GM23338 (cell line): ENCODE data around the gene RSPRY1. TPM values are rescaled to one million over a fixed set of nuclear protein-coding genes. Genes with fewer than 3 reads are reported as not detected.

Experiments used
- ATAC-seq: fragments of 200-7000 bp; cut with Tn5 transposase; 3 replicates; pipeline ENCODE4 v1.9.1; 2020
- DNase-seq: peaks from one replicate; pipeline ENCODE4 v3.0.0-alpha.2; 2015; ENCODE audit warnings: low spot score
- H2AFZ ChIP-seq: fragments of 200-600 bp; sonication (generic); 2 replicates; pipeline ENCODE4 v1.8.0; 2016; ENCODE audit warnings: antibody characterized with exemption, mild to moderate bottlenecking, moderate library complexity
- H3F3A ChIP-seq: fragments of 200-600 bp; sonication (generic); replicated peaks from 2 replicates; pipeline ENCODE4 v1.8.0; 2017; ENCODE audit warnings: antibody characterized with exemption, mixed run types, low read depth
- H3K27ac ChIP-seq: fragments of 200-600 bp; sonication (generic); 2 replicates; pipeline ENCODE4 v1.6.1; 2016; ENCODE audit warnings: low read depth
- H3K27me3 ChIP-seq: fragments of 200-600 bp; sonication (generic); 2 replicates; pipeline ENCODE4 v1.8.0; 2016; ENCODE audit warnings: mild to moderate bottlenecking, mixed run types, moderate library complexity; ENCODE audit not compliant: insufficient read depth
- H3K36me3 ChIP-seq: fragments of 200-600 bp; sonication (generic); 2 replicates; pipeline ENCODE4 v1.8.0; 2016; ENCODE audit warnings: mild to moderate bottlenecking; ENCODE audit not compliant: insufficient read depth
- H3K4me1 ChIP-seq: fragments of 200-600 bp; sonication (generic); 2 replicates; pipeline ENCODE4 v1.8.0; 2016; ENCODE audit warnings: mild to moderate bottlenecking, moderate library complexity; ENCODE audit not compliant: insufficient read depth
- H3K4me2 ChIP-seq: fragments of 200-600 bp; sonication (generic); 2 replicates; pipeline ENCODE4 v1.7.1; 2017; ENCODE audit warnings: mixed run types
- H3K4me3 ChIP-seq: fragments of 200-600 bp; sonication (generic); 2 replicates; pipeline ENCODE4 v1.6.1; 2016; ENCODE audit warnings: mixed run types
- H3K79me2 ChIP-seq: fragments of 200-600 bp; sonication (generic); replicated peaks from 2 replicates; pipeline ENCODE4 v1.8.0; 2017; ENCODE audit warnings: mild to moderate bottlenecking; ENCODE audit not compliant: insufficient read depth
- H3K9me2 ChIP-seq: fragments of 200-600 bp; sonication (generic); 2 replicates; pipeline ENCODE4 v1.8.0; 2017; ENCODE audit not compliant: insufficient read depth
- H4K20me1 ChIP-seq: fragments of 200-600 bp; sonication (generic); replicated peaks from 2 replicates; pipeline ENCODE4 v1.8.0; 2017; ENCODE audit warnings: mild to moderate bottlenecking; ENCODE audit not compliant: insufficient read depth
- H3K27ac Mint-ChIP-seq: 2 replicates; pipeline ENCODE4 v1.8.0; 2020; ENCODE audit warnings: inconsistent platforms, mild to moderate bottlenecking, moderate library complexity, mixed read lengths
- H3K27me3 Mint-ChIP-seq: 3 replicates; pipeline ENCODE4 v1.8.0; 2022; ENCODE audit warnings: low read depth, mild to moderate bottlenecking, moderate library complexity, mixed read lengths, inconsistent platforms; ENCODE audit not compliant: insufficient read depth, poor library complexity
- H3K36me3 Mint-ChIP-seq: 3 replicates; pipeline ENCODE4 v1.8.0; 2021; ENCODE audit warnings: low read depth, mild to moderate bottlenecking, inconsistent platforms, moderate library complexity, mixed read lengths
- H3K4me1 Mint-ChIP-seq: 3 replicates; pipeline ENCODE4 v1.8.0; 2020; ENCODE audit warnings: mild to moderate bottlenecking, inconsistent platforms, mixed read lengths
- H3K4me3 Mint-ChIP-seq: 3 replicates; pipeline ENCODE4 v1.8.0; 2021; ENCODE audit warnings: moderate library complexity, mild to moderate bottlenecking, inconsistent platforms, mixed read lengths
- H3K9me3 Mint-ChIP-seq: 3 replicates; pipeline ENCODE4 v1.8.0; 2020; ENCODE audit warnings: moderate library complexity, mild to moderate bottlenecking, inconsistent platforms, mixed read lengths
- CREB1 ChIP-seq: fragments of 250-450 bp; sonication (Bioruptor Pico); IDR thresholded peaks from 2 replicates; pipeline ENCODE4 v1.5.0; 2020; ENCODE audit warnings: low read depth, mild to moderate bottlenecking, moderate library complexity
- EZH2 ChIP-seq: fragments of 200-600 bp; sonication (generic); IDR thresholded peaks from one replicate; pipeline ENCODE4 v1.8.0; 2017; ENCODE audit warnings: antibody characterized with exemption, mild to moderate bottlenecking, low read depth; ENCODE audit not compliant: unreplicated experiment
- EZH2phosphoT487 ChIP-seq: fragments of 200-600 bp; sonication (generic); IDR thresholded peaks from one replicate; pipeline ENCODE4 v1.8.1; 2018; ENCODE audit warnings: antibody characterized with exemption; ENCODE audit not compliant: unreplicated experiment
- JUNB ChIP-seq: IDR thresholded peaks from one replicate; pipeline ENCODE4 v1.6.1; 2016; ENCODE audit warnings: antibody characterized with exemption; ENCODE audit not compliant: unreplicated experiment
- NANOG ChIP-seq: IDR thresholded peaks from 2 replicates; pipeline ENCODE4 v1.6.1; 2016; ENCODE audit warnings: antibody characterized with exemption, borderline replicate concordance
- POLR2AphosphoS5 ChIP-seq: IDR thresholded peaks from 2 replicates; pipeline ENCODE4 v1.6.1; 2016; ENCODE audit warnings: antibody characterized with exemption, low read depth
- STAT1 ChIP-seq: IDR thresholded peaks from one replicate; pipeline ENCODE4 v1.6.1; 2016; ENCODE audit warnings: antibody characterized with exemption; ENCODE audit not compliant: unreplicated experiment
- ZNF114 ChIP-seq: fragments of 250-450 bp; sonication (Bioruptor Pico); IDR thresholded peaks from 2 replicates; pipeline ENCODE4 v1.5.0; 2020; ENCODE audit warnings: mild to moderate bottlenecking, moderate library complexity
- ZNF331 ChIP-seq: fragments of 250-450 bp; sonication (Bioruptor Pico); IDR thresholded peaks from 2 replicates; pipeline ENCODE4 v1.5.0; 2020; ENCODE audit warnings: low read depth, mild to moderate bottlenecking, moderate library complexity
- polyA plus RNA-seq: library from polyadenylated mRNA; unstranded; fragments of >200 nt; fragmentation: Nextera tagmentation; extraction: Ambion mirVana; gene quantifications from 2 replicates; pipeline ENCODE4 v1.2.1, GENCODE V29; 2016
- total RNA-seq: library from RNA; depleted of rRNA; stranded (reverse); fragments of >200 nt; shearing (Covaris generic); gene quantifications from 2 replicates; pipeline ENCODE4 v1.2.3, GENCODE V29; 2014
- TF ChIP-seq, protein P1 (sequence below): IDR thresholded peaks from 2 replicates; pipeline ENCODE4 v1.6.1; 2016; ENCODE audit warnings: antibody characterized with exemption
- TF ChIP-seq, protein P2 (sequence below): fragments of 250-450 bp; sonication (Bioruptor Pico); IDR thresholded peaks from 2 replicates; pipeline ENCODE4 v1.5.0; 2020; ENCODE audit warnings: mild to moderate bottlenecking, moderate library complexity
- TF ChIP-seq, protein P3 (sequence below): IDR thresholded peaks from one replicate; pipeline ENCODE4 v1.6.1; 2018; ENCODE audit warnings: antibody characterized with exemption; ENCODE audit not compliant: unreplicated experiment
- TF ChIP-seq, protein P4 (sequence below), 2 experiments: fragments of 200-600 bp in 1 of 2; sonication (generic) in 1 of 2; conservative IDR thresholded peaks; 2 replicates each; pipeline versions ENCODE4 v1.5.1 to v1.6.1; 2016 to 2017; ENCODE audit warnings: antibody characterized with exemption in 2 of 2, low read depth in 2 of 2, mild to moderate bottlenecking in 2 of 2, moderate library complexity in 1 of 2

RSPRY1 gene
- total and polyA plus RNA-seq, 2 experiments from 2014 or later = 25.8 to 35.9 TPM

DNA sequence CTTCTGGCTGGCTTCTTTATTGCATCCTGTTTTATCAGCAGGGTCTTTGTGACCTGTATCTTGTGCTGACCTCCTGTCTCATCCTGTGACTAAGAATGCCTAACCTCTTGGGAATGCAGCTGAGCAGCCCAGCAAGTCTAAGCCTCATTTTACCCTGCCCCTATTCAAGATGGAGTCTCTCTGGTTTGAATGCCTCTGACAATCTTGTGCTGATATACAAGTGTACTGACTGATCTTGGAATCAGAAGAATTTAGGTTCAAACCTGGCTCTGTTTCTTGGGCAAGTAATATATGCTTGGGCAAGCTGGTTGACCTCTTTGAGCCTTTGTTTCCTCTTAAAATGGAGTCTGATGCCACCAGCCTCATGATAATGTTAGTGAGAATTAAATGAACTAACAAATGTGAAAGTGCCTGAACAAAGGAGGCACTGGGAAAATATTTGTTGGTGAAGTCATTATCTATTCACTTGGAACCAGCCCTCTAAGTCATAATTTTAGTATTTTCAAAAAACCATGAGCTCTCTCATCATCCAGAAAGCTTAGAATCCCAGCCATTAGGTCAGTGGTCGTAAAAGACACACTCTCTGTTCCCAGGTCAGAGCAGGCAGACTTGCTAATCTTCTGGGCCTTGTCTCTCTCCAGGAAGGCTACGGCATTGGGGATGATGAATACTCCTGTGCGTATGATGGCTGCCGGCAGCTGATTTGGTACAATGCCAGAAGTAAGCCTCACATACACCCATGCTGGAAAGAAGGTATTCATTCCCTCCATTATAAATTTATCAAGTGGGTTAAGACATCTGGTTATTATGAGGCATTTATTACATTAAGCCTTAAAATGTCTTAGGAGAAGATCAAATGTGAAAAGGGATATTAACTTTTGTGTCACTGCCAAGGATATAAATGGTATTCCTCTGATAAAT lies 40.8 kb downstream of the RSPRY1 start:
- H3K36me3 Mint-ChIP-seq = peaks cover 49% of the 10 kb centered on the region
- H3K4me1 Mint-ChIP-seq = no peaks in the 10 kb centered on the region
- Histone ChIP-seq H3F3A (no peaks in the 10 kb centered on the region), H3K79me2 (no peaks in the 10 kb centered on the region), H4K20me1 (0 out of 2 replicates have a peak, but pooled peaks cover 6% of the 10 kb centered on the region), H3K9me2 (no peaks in the 10 kb centered on the region), H2AFZ (no peak overlapping the region), H3K4me3 (no peak overlapping the region), H3K4me1 (no peaks in the 10 kb centered on the region), H3K36me3 (peaks cover 22% of the 10 kb centered on the region), H3K4me2 (no peak overlapping the region), H3K27ac (no peak overlapping the region), H3K27me3 (no peaks in the 10 kb centered on the region)
- H3K27ac Mint-ChIP-seq = no peak overlapping the region
- TF ChIP-seq, protein P1, sequence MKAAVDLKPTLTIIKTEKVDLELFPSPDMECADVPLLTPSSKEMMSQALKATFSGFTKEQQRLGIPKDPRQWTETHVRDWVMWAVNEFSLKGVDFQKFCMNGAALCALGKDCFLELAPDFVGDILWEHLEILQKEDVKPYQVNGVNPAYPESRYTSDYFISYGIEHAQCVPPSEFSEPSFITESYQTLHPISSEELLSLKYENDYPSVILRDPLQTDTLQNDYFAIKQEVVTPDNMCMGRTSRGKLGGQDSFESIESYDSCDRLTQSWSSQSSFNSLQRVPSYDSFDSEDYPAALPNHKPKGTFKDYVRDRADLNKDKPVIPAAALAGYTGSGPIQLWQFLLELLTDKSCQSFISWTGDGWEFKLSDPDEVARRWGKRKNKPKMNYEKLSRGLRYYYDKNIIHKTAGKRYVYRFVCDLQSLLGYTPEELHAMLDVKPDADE = no peak
- TF ChIP-seq NANOG (no peak), ZNF114 (CRISPR knock-in tag) (no peak), EZH2phosphoT487 (no peak), EZH2 (no peak), STAT1 (no peak), CREB1 (CRISPR knock-in tag) (no peak), ZNF331 (CRISPR knock-in tag) (no peak), POLR2AphosphoS5 (no peak), JUNB (no peak)
- TF ChIP-seq, protein P2, sequence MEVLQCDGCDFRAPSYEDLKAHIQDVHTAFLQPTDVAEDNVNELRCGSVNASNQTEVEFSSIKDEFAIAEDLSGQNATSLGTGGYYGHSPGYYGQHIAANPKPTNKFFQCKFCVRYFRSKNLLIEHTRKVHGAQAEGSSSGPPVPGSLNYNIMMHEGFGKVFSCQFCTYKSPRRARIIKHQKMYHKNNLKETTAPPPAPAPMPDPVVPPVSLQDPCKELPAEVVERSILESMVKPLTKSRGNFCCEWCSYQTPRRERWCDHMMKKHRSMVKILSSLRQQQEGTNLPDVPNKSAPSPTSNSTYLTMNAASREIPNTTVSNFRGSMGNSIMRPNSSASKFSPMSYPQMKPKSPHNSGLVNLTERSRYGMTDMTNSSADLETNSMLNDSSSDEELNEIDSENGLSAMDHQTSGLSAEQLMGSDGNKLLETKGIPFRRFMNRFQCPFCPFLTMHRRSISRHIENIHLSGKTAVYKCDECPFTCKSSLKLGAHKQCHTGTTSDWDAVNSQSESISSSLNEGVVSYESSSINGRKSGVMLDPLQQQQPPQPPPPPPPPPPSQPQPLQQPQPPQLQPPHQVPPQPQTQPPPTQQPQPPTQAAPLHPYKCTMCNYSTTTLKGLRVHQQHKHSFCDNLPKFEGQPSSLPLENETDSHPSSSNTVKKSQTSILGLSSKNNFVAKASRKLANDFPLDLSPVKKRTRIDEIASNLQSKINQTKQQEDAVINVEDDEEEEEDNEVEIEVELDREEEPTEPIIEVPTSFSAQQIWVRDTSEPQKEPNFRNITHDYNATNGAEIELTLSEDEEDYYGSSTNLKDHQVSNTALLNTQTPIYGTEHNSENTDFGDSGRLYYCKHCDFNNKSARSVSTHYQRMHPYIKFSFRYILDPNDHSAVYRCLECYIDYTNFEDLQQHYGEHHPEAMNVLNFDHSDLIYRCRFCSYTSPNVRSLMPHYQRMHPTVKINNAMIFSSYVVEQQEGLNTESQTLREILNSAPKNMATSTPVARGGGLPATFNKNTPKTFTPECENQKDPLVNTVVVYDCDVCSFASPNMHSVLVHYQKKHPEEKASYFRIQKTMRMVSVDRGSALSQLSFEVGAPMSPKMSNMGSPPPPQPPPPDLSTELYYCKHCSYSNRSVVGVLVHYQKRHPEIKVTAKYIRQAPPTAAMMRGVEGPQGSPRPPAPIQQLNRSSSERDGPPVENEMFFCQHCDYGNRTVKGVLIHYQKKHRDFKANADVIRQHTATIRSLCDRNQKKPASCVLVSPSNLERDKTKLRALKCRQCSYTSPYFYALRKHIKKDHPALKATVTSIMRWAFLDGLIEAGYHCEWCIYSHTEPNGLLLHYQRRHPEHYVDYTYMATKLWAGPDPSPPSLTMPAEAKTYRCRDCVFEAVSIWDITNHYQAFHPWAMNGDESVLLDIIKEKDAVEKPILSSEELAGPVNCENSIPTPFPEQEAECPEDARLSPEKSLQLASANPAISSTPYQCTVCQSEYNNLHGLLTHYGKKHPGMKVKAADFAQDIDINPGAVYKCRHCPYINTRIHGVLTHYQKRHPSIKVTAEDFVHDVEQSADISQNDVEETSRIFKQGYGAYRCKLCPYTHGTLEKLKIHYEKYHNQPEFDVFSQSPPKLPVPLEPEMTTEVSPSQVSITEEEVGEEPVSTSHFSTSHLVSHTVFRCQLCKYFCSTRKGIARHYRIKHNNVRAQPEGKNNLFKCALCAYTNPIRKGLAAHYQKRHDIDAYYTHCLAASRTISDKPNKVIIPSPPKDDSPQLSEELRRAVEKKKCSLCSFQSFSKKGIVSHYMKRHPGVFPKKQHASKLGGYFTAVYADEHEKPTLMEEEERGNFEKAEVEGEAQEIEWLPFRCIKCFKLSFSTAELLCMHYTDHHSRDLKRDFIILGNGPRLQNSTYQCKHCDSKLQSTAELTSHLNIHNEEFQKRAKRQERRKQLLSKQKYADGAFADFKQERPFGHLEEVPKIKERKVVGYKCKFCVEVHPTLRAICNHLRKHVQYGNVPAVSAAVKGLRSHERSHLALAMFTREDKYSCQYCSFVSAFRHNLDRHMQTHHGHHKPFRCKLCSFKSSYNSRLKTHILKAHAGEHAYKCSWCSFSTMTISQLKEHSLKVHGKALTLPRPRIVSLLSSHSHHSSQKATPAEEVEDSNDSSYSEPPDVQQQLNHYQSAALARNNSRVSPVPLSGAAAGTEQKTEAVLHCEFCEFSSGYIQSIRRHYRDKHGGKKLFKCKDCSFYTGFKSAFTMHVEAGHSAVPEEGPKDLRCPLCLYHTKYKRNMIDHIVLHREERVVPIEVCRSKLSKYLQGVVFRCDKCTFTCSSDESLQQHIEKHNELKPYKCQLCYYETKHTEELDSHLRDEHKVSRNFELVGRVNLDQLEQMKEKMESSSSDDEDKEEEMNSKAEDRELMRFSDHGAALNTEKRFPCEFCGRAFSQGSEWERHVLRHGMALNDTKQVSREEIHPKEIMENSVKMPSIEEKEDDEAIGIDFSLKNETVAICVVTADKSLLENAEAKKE (CRISPR knock-in tag) = no peak
- TF ChIP-seq, protein P3, sequence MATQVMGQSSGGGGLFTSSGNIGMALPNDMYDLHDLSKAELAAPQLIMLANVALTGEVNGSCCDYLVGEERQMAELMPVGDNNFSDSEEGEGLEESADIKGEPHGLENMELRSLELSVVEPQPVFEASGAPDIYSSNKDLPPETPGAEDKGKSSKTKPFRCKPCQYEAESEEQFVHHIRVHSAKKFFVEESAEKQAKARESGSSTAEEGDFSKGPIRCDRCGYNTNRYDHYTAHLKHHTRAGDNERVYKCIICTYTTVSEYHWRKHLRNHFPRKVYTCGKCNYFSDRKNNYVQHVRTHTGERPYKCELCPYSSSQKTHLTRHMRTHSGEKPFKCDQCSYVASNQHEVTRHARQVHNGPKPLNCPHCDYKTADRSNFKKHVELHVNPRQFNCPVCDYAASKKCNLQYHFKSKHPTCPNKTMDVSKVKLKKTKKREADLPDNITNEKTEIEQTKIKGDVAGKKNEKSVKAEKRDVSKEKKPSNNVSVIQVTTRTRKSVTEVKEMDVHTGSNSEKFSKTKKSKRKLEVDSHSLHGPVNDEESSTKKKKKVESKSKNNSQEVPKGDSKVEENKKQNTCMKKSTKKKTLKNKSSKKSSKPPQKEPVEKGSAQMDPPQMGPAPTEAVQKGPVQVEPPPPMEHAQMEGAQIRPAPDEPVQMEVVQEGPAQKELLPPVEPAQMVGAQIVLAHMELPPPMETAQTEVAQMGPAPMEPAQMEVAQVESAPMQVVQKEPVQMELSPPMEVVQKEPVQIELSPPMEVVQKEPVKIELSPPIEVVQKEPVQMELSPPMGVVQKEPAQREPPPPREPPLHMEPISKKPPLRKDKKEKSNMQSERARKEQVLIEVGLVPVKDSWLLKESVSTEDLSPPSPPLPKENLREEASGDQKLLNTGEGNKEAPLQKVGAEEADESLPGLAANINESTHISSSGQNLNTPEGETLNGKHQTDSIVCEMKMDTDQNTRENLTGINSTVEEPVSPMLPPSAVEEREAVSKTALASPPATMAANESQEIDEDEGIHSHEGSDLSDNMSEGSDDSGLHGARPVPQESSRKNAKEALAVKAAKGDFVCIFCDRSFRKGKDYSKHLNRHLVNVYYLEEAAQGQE = no peak
- TF ChIP-seq, protein P4, sequence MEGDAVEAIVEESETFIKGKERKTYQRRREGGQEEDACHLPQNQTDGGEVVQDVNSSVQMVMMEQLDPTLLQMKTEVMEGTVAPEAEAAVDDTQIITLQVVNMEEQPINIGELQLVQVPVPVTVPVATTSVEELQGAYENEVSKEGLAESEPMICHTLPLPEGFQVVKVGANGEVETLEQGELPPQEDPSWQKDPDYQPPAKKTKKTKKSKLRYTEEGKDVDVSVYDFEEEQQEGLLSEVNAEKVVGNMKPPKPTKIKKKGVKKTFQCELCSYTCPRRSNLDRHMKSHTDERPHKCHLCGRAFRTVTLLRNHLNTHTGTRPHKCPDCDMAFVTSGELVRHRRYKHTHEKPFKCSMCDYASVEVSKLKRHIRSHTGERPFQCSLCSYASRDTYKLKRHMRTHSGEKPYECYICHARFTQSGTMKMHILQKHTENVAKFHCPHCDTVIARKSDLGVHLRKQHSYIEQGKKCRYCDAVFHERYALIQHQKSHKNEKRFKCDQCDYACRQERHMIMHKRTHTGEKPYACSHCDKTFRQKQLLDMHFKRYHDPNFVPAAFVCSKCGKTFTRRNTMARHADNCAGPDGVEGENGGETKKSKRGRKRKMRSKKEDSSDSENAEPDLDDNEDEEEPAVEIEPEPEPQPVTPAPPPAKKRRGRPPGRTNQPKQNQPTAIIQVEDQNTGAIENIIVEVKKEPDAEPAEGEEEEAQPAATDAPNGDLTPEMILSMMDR (conservative IDR thresholded peaks at IDR 0.05; ENCODE audit: low read depth in 2 of 2) = no peak
- H3K4me3 Mint-ChIP-seq = no peak overlapping the region
- H3K9me3 Mint-ChIP-seq = no peaks in the 10 kb centered on the region
- ATAC-seq = no peak
- no peaks in the 10 kb centered on the region for H3K27me3 Mint-ChIP-seq
- DNase-seq = no peak
